Thymus (tissue), 11 donors: ENCODE data around the gene IHH. TPM values are rescaled to one million over a fixed set of nuclear protein-coding genes. Genes with fewer than 3 reads are reported as not detected.

Experiments used
- DNase-seq, 9 donors: peaks; one replicate each; pipeline ENCODE4 v3.0.0-alpha.2; 2013; ENCODE audit warnings: low spot score in 9 of 9, low read depth in 6 of 9, missing footprints in 1 of 9
- H3K27ac ChIP-seq, 2 donors: one replicate each; pipeline ENCODE4 v1.5.1; 2013; ENCODE audit warnings: control low read depth in 1 of 2, low read depth in 1 of 2, low read length in 1 of 2, mild to moderate bottlenecking in 1 of 2, moderate library complexity in 1 of 2
- H3K27me3 ChIP-seq, 2 donors: one replicate each; pipeline ENCODE4 v1.5.1; 2013; ENCODE audit warnings: low read length in 1 of 2; ENCODE audit not compliant: control insufficient read depth in 2 of 2, insufficient read depth in 1 of 2
- H3K36me3 ChIP-seq, 2 donors: one replicate each; pipeline ENCODE4 v1.5.1; 2013; ENCODE audit warnings: low read length in 1 of 2, mild to moderate bottlenecking in 1 of 2, moderate library complexity in 1 of 2; ENCODE audit not compliant: control insufficient read depth in 2 of 2, insufficient read depth in 2 of 2
- H3K4me1 ChIP-seq, 2 donors: one replicate each; pipeline ENCODE4 v1.5.1; 2013; ENCODE audit warnings: low read length in 2 of 2; ENCODE audit not compliant: control insufficient read depth in 2 of 2, insufficient read depth in 2 of 2
- H3K4me3 ChIP-seq, 2 donors: one replicate each; pipeline ENCODE4 v1.5.1; 2013; ENCODE audit warnings: low read length in 2 of 2, control low read depth in 1 of 2, mild to moderate bottlenecking in 1 of 2
- H3K9me3 ChIP-seq, 2 donors: one replicate each; pipeline ENCODE4 v1.5.1; 2013; ENCODE audit warnings: low read length in 1 of 2, mild to moderate bottlenecking in 1 of 2; ENCODE audit not compliant: control insufficient read depth in 2 of 2, insufficient read depth in 1 of 2
- WGBS: extraction: QIAGEN DNeasy Blood & Tissue Kit; methylation state at CpG from one replicate; pipeline ENCODE4 v1.1.7; 2013; 5-methylcytosine and 5-hydroxymethylcytosine counted together
- polyA plus RNA-seq: library from polyadenylated mRNA; stranded (reverse); fragments of 200-250 nt; gene quantifications from one replicate; pipeline ENCODE4 v1.2.3, GENCODE V29; 2013
- total RNA-seq: library from RNA; stranded (reverse); fragments of 120-200 nt; gene quantifications from one replicate; pipeline ENCODE4 v1.2.4, GENCODE V29; 2013
- donor health status: healthy.

The IHH gene
- total and polyA plus RNA-seq, 2 donors, result 0.05 to 0.18 TPM

- H3K27ac ChIP-seq, result no peak overlapping the region
- no peak overlapping the region for H3K4me3 ChIP-seq
- H3K36me3 ChIP-seq, result peaks cover 8 to 24% of the 10 kb centered on the region in 2 donors
- WGBS, result 95% methylated on average over 2 of the region's 2 CpGs
- H3K4me1 ChIP-seq, result no peaks in the 10 kb centered on the region
- H3K27me3 ChIP-seq, result no peaks in the 10 kb centered on the region
- no peak for DNase-seq
- H3K9me3 ChIP-seq, result no peaks in the 10 kb centered on the region
These were observed 18.7 kb upstream of the IHH start for GRCh38 chr2:219079417-219079816.

- Histone ChIP-seq H3K4me1 (no peaks in the 10 kb centered on the region), H3K27ac (no peak overlapping the region), H3K36me3 (peaks cover 8 to 24% of the 10 kb centered on the region in 2 donors), H3K9me3 (no peaks in the 10 kb centered on the region), H3K4me3 (no peak overlapping the region), H3K27me3 (no peaks in the 10 kb centered on the region)
- no peak for DNase-seq
- 97% methylated on average over 4 of the region's 4 CpGs for WGBS
These were observed 18.2 kb upstream of the IHH start for GRCh38 chr2:219078951-219079350.

DNA sequence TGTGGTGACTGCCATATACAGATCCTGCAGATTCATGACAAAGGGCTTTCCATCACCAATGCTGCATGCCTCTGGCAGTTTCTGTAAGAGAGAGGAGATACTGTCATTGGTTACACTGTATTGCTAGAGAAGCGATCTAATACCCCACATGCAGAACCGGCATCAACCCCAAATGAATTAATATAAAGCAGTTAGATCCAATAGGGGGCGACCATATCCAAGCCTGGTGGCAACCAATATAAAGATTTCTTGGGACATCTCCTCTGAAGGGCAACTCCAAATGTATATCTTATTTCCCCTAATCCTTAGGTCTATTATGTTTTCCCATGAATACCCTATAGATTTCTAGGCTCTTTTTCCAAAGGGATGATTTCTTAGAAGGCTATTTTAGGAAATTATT lies 17.4 kb upstream of the IHH start:
- no peak for DNase-seq
- no peak overlapping the region for H3K27ac ChIP-seq
- over 99% methylated on average over 3 of the region's 3 CpGs for WGBS

DNA sequence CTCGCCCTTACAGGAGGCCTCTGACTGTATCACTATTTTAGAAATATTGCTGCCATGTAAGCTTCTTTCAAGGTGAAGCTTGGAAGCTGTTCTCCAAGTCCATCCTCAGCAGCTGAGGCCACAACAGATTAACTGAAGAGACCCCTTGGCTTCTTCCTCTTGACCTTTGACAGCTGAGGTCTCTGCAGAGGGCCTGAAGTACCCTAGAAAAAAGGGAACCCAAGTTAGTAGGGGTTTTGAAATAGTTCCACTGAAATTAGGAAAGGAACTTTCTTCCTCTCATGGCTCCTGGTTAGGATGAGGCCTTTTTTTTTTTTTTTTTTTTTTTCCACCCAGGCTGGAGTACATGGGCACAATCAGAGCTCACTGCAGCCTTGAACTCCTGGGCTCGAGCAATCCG lies 15.5 kb upstream of the IHH start:
- no peak overlapping the region for H3K27ac ChIP-seq
- 97% methylated on average over 3 of the region's 3 CpGs for WGBS
- no peaks in the 10 kb centered on the region for H3K27me3 ChIP-seq

More for the DNA sequence above, 17.4 kb upstream of the IHH start:
- Histone ChIP-seq H3K36me3 (peaks cover 8 to 24% of the 10 kb centered on the region in 2 donors), H3K27me3 (no peaks in the 10 kb centered on the region), H3K4me3 (no peak overlapping the region), H3K4me1 (no peaks in the 10 kb centered on the region), H3K9me3 (no peaks in the 10 kb centered on the region)

GRCh38 chr2:219073413-219074129 lies 12.8 kb upstream of the IHH start:
- Histone ChIP-seq H3K4me1 (no peaks in the 10 kb centered on the region), H3K9me3 (no peaks in the 10 kb centered on the region), H3K36me3 (peaks cover 8 to 24% of the 10 kb centered on the region in 2 donors), H3K27me3 (no peaks in the 10 kb centered on the region), H3K27ac (no peak overlapping the region), H3K4me3 (no peak overlapping the region)
- WGBS, result 78% methylated on average over 14 of the region's 14 CpGs
- peak in 5 of 9 donors; percentile 4 to 36 (median 22) for DNase-seq

More for the DNA sequence above, 15.5 kb upstream of the IHH start:
- no peak for DNase-seq
- peaks cover 8 to 24% of the 10 kb centered on the region in 2 donors for H3K36me3 ChIP-seq
- H3K4me1 ChIP-seq, result no peaks in the 10 kb centered on the region
- H3K4me3 ChIP-seq, result no peak overlapping the region
- no peaks in the 10 kb centered on the region for H3K9me3 ChIP-seq

DNA sequence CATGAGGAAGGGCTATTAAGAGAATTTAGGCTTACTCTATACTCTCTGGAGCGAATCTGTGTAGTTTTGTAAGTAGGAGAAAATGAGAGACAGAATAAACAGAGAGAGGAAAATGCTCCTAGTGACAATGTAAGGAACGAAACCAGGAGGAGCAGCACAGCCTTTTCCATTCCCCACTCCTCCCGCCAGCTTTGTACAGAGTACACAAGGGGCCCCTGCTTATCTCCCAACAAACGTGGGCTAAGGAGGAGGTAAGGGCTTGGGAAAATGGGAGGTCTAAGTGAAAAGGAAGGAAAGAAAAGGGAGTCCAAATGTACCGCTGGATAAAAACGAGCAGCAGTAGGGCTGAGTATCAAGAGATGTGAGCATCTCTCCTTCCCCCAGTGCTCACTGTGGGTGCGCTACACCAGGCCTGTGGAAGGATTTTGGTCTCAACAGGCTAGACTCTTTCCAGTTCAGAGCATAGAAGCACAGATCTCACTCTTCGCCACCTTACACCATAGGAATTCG lies 12.1 kb upstream of the IHH start:
- DNase-seq, result no peak
- Histone ChIP-seq H3K4me3 (no peak overlapping the region), H3K27me3 (no peaks in the 10 kb centered on the region), H3K4me1 (no peaks in the 10 kb centered on the region), H3K9me3 (no peaks in the 10 kb centered on the region), H3K36me3 (peaks cover 8 to 24% of the 10 kb centered on the region in 2 donors), H3K27ac (no peak overlapping the region)
- WGBS, result 96% methylated on average over 9 of the region's 9 CpGs

DNA sequence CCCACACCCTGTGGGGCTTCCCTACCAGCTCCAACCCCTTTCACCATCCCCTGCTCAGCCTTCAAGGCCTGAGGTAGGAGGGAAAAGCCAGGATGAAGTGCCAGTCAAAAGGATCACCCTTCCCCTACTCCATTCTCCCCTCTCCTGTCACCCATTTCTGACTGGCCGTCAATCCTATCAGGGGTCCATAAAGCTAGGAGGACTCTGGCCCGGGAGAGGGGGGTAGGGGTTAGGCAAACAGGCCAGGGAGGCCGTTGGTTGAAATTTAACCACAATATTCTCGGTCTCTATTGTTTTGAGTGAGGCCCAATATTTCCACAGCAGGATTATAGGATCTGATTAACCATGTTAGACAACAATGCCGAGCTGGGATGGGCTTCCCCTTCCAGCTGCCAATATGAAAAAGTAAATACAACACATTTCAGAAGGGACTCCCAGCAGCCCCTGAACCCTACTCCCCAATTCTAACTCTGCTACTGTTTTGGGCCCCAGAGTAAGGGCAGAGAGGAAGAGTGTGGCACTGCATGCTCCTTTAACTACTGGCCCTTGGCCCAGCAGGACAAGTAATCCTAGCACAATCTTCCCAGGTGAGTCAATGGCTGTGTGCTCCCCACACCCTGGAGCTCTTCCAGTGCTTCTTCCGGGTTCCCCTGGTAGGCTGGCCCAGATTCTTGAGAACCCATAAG lies 10.6 kb upstream of the IHH start:
- Histone ChIP-seq H3K27me3 (peaks cover 0 to 7% of the 10 kb centered on the region in 2 donors), H3K36me3 (peaks cover 0 to 12% of the 10 kb centered on the region in 2 donors), H3K27ac (no peak overlapping the region), H3K4me1 (no peaks in the 10 kb centered on the region), H3K9me3 (no peaks in the 10 kb centered on the region), H3K4me3 (no peak overlapping the region)
- 93% methylated on average over 6 of the region's 6 CpGs for WGBS
- DNase-seq, result no peak

- 90% methylated on average over 1 of the region's 1 CpG for WGBS
- no peak for DNase-seq
These were observed 4.8 kb upstream of the IHH start for GRCh38 chr2:219065484-219065883.

GRCh38 chr2:219062081-219062480 lies 1.4 kb upstream of the IHH start:
- Histone ChIP-seq H3K36me3 (no peaks in the 10 kb centered on the region), H3K4me3 (no peak overlapping the region), H3K4me1 (peaks cover 0 to 2% of the 10 kb centered on the region in 2 donors), H3K9me3 (peaks cover 0 to 6% of the 10 kb centered on the region in 2 donors), H3K27me3 (peaks cover 68 to 88% of the 10 kb centered on the region in 2 donors), H3K27ac (no peak overlapping the region)
- WGBS, result 64% methylated on average over 6 of the region's 6 CpGs
- no peak for DNase-seq

More at GRCh38 chr2:219065484-219065883, 4.8 kb upstream of the IHH start:
- Histone ChIP-seq H3K36me3 (no peaks in the 10 kb centered on the region), H3K27ac (no peak overlapping the region), H3K4me3 (no peak overlapping the region), H3K27me3 (peaks cover 36 to 55% of the 10 kb centered on the region in 2 donors), H3K9me3 (no peaks in the 10 kb centered on the region), H3K4me1 (no peaks in the 10 kb centered on the region)
